H1 (cell line): ENCODE data around the gene GAS7. TPM values are rescaled to one million over a fixed set of nuclear protein-coding genes. Genes with fewer than 3 reads are reported as not detected.

ENCODE experiments used
- CBX8 ChIP-seq: fragments of 300-800, 300-1000 bp; sonication (generic); IDR thresholded peaks from 2 replicates; pipeline ENCODE4 v1.7.1; 2016; ENCODE audit warnings: low read depth, low read length, borderline replicate concordance
- HDAC6 ChIP-seq: IDR thresholded peaks from one replicate; pipeline ENCODE4 v1.7.1; 2012; ENCODE audit warnings: low read depth, mild to moderate bottlenecking, inconsistent platforms, low read length, moderate library complexity
- JUND ChIP-seq: IDR thresholded peaks from 2 replicates; pipeline ENCODE4 v1.6.1; 2011; ENCODE audit warnings: mild to moderate bottlenecking, improper control_type of control experiment, low read length
- RAD21 ChIP-seq, 2 experiments: IDR thresholded peaks in 1 of 2; conservative IDR thresholded peaks in 1 of 2; 2 replicates each; pipeline ENCODE4 v1.6.1; 2011; ENCODE audit warnings: low read depth in 2 of 2, low read length in 2 of 2, improper control_type of control experiment in 1 of 2, inconsistent platforms in 1 of 2, mild to moderate bottlenecking in 1 of 2, moderate library complexity in 1 of 2
- RXRA ChIP-seq: IDR thresholded peaks from 2 replicates; pipeline ENCODE4 v1.6.1; 2011; ENCODE audit warnings: low read depth, mild to moderate bottlenecking, low read length, moderate library complexity; ENCODE audit not compliant: insufficient read depth
- SP4 ChIP-seq: IDR thresholded peaks from 2 replicates; pipeline ENCODE4 v1.6.1; 2012; ENCODE audit warnings: low read length, inconsistent platforms
- polyA plus RNA-seq, 7 experiments: library from polyadenylated mRNA; depleted of rRNA in 3 of 7; stranded (reverse) in 5 of 7; unstranded in 2 of 7; fragments of >200 nt in 5 of 7; fragments of 200-250 nt in 2 of 7; gene quantifications; 1 replicate in 5 of 7; 2 replicates in 1 of 7; 4 replicates in 1 of 7; pipeline versions ENCODE4 v1.2.1 to v1.2.3, GENCODE V29; 2011 to 2013; ENCODE audit warnings: missing spikeins in 2 of 7, mixed read lengths in 2 of 7
- total RNA-seq: library from RNA; stranded (reverse); fragmentation: NEBNext Ultra II Directional; extraction: Animal tissue kit (Norgen Biotek cat#: 25700); gene quantifications from 2 replicates; pipeline ENCODE4 v1.2.1, GENCODE V29; 2021
- TF ChIP-seq, protein P1 (sequence below): fragments of 300-600 bp; sonication (generic); IDR thresholded peaks from 2 replicates; pipeline ENCODE4 v1.7.1; 2012; ENCODE audit warnings: low read length, moderate library complexity, mild to moderate bottlenecking, inconsistent platforms; ENCODE audit not compliant: insufficient replicate concordance

GAS7 gene
- total and polyA plus RNA-seq, 2 of the 8 experiments (the other 6 are each of a cell fraction or from before 2014, with no cell fraction given): 5.0 to 14.5 TPM

DNA sequence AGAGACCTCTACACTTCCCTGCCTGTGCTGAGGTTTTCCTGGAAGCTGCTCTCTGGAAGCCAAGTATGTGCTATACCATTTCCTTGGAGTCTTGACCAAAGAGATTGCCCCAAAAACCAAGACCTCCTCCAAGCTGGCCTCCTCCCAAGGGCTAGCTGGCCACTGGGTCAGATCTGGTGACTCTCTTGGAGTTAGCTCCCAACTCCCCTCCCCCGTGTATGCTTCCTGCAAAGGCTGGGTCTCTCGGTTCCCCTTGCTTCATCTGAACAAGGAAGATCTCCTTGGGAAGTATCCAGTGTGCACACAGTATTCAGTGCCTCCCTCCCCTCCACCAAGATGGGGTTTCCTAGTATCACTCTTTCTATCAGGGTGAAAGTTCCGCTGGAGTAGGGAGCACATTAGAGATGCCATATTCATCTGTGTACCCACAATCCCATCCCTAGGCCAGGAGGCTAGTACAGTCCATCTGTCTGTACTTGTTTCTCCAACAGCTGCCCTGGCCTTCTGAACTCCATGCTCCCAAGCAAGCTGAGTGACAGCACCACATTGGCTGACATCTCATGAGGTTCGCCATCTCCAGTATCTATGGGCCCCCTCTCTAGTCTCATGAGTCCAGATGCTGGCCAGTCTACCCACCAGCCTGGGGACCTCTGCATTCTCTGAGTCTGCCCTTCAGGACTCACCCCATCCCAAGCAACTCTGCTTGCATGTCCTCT is 3.2 kb downstream of the GAS7 start (continued):
- TF ChIP-seq, protein P1, sequence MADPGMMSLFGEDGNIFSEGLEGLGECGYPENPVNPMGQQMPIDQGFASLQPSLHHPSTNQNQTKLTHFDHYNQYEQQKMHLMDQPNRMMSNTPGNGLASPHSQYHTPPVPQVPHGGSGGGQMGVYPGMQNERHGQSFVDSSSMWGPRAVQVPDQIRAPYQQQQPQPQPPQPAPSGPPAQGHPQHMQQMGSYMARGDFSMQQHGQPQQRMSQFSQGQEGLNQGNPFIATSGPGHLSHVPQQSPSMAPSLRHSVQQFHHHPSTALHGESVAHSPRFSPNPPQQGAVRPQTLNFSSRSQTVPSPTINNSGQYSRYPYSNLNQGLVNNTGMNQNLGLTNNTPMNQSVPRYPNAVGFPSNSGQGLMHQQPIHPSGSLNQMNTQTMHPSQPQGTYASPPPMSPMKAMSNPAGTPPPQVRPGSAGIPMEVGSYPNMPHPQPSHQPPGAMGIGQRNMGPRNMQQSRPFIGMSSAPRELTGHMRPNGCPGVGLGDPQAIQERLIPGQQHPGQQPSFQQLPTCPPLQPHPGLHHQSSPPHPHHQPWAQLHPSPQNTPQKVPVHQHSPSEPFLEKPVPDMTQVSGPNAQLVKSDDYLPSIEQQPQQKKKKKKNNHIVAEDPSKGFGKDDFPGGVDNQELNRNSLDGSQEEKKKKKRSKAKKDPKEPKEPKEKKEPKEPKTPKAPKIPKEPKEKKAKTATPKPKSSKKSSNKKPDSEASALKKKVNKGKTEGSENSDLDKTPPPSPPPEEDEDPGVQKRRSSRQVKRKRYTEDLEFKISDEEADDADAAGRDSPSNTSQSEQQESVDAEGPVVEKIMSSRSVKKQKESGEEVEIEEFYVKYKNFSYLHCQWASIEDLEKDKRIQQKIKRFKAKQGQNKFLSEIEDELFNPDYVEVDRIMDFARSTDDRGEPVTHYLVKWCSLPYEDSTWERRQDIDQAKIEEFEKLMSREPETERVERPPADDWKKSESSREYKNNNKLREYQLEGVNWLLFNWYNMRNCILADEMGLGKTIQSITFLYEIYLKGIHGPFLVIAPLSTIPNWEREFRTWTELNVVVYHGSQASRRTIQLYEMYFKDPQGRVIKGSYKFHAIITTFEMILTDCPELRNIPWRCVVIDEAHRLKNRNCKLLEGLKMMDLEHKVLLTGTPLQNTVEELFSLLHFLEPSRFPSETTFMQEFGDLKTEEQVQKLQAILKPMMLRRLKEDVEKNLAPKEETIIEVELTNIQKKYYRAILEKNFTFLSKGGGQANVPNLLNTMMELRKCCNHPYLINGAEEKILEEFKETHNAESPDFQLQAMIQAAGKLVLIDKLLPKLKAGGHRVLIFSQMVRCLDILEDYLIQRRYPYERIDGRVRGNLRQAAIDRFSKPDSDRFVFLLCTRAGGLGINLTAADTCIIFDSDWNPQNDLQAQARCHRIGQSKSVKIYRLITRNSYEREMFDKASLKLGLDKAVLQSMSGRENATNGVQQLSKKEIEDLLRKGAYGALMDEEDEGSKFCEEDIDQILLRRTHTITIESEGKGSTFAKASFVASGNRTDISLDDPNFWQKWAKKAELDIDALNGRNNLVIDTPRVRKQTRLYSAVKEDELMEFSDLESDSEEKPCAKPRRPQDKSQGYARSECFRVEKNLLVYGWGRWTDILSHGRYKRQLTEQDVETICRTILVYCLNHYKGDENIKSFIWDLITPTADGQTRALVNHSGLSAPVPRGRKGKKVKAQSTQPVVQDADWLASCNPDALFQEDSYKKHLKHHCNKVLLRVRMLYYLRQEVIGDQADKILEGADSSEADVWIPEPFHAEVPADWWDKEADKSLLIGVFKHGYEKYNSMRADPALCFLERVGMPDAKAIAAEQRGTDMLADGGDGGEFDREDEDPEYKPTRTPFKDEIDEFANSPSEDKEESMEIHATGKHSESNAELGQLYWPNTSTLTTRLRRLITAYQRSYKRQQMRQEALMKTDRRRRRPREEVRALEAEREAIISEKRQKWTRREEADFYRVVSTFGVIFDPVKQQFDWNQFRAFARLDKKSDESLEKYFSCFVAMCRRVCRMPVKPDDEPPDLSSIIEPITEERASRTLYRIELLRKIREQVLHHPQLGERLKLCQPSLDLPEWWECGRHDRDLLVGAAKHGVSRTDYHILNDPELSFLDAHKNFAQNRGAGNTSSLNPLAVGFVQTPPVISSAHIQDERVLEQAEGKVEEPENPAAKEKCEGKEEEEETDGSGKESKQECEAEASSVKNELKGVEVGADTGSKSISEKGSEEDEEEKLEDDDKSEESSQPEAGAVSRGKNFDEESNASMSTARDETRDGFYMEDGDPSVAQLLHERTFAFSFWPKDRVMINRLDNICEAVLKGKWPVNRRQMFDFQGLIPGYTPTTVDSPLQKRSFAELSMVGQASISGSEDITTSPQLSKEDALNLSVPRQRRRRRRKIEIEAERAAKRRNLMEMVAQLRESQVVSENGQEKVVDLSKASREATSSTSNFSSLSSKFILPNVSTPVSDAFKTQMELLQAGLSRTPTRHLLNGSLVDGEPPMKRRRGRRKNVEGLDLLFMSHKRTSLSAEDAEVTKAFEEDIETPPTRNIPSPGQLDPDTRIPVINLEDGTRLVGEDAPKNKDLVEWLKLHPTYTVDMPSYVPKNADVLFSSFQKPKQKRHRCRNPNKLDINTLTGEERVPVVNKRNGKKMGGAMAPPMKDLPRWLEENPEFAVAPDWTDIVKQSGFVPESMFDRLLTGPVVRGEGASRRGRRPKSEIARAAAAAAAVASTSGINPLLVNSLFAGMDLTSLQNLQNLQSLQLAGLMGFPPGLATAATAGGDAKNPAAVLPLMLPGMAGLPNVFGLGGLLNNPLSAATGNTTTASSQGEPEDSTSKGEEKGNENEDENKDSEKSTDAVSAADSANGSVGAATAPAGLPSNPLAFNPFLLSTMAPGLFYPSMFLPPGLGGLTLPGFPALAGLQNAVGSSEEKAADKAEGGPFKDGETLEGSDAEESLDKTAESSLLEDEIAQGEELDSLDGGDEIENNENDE: no peak
- TF ChIP-seq RXRA (no peak), SP4 (no peak), HDAC6 (no peak), CBX8 (no peak), RAD21 (IDR thresholded peaks at IDR 0.05 in 1 of 2, conservative IDR thresholded peaks at IDR 0.05 in 1 of 2; ENCODE audit: low read depth in 2 of 2, low read length in 2 of 2) (no peak), JUND (no peak)
- TF ChIP-seq, all 59 proteins: peak for 0
